Right cardiac atrium (tissue), 5 donors: ENCODE data around the gene NT5C3B. TPM values are rescaled to one million over a fixed set of nuclear protein-coding genes. Genes with fewer than 3 reads are reported as not detected.
"Not testable (repeated sequence)": the region's sequence is repeated elsewhere in the genome, so short reads cannot be mapped to it uniquely, and the experiment has no call there.

ENCODE experiments used
- ATAC-seq, 2 donors: fragments of 200-7000 bp; cut with Tn5 transposase; one replicate each; pipeline versions ENCODE4 v1.8.0 to v1.9.1; 2020; ENCODE audit warnings: moderate library complexity in 2 of 2, mild to moderate bottlenecking in 1 of 2
- DNase-seq, 3 donors: peaks; one replicate each; pipeline ENCODE4 v3.0.0-alpha.2; 2020
- H3K27ac ChIP-seq: one replicate; pipeline ENCODE4 v1.5.1; 2013; ENCODE audit warnings: mild to moderate bottlenecking, low read length, control low read depth, moderate library complexity
- H3K27me3 ChIP-seq: one replicate; pipeline ENCODE4 v1.6.1; 2013; ENCODE audit not compliant: control insufficient read depth, insufficient read depth
- H3K4me1 ChIP-seq: one replicate; pipeline ENCODE4 v1.6.1; 2013; ENCODE audit warnings: low read length; ENCODE audit not compliant: control insufficient read depth, insufficient read depth
- H3K4me3 ChIP-seq: one replicate; pipeline ENCODE4 v1.5.1; 2013; ENCODE audit warnings: low read length, control low read depth
- H3K9me3 ChIP-seq: one replicate; pipeline ENCODE4 v1.6.1; 2013; ENCODE audit warnings: low read length; ENCODE audit not compliant: control insufficient read depth
- WGBS: extraction: QIAGEN DNeasy Blood & Tissue Kit; methylation state at CpG from one replicate; pipeline ENCODE4 v1.1.7; 2013; 5-methylcytosine and 5-hydroxymethylcytosine counted together
- intact Hi-C, 4 donors: fragments of 100-400 bp; cut with DNase I; formaldehyde crosslinking; loops; one replicate each; pipeline versions ENCODE4 v1.11.0 to v1.14.0; 2022 to 2023
- polyA plus RNA-seq: library from polyadenylated mRNA; stranded (reverse); fragments of 200-250 nt; gene quantifications from one replicate; pipeline ENCODE4 v1.2.3, GENCODE V29; 2013
- total RNA-seq, 4 donors: library from RNA; stranded (reverse); fragmentation: NEBNext Ultra II Directional; extraction: Animal tissue kit (Norgen Biotek cat#: 25700); gene quantifications; one replicate each; pipeline ENCODE4 v1.2.1, GENCODE V29; 2021
- donor health status: healthy with polysubstance abuse.
- donor health status: DM: no; HTN: yes; CAD: no.
- donor health status: DM: no; HTN: no; CAD: no.
- donor health status: DM: no; HTN: yes; CAD: no; lungs with severe emphysema.
- donor health status: DM: yes; HTN: yes; CAD: no.

The NT5C3B gene
- total and polyA plus RNA-seq, 5 donors = 29.1 to 46.6 (median 34.8) TPM

DNA sequence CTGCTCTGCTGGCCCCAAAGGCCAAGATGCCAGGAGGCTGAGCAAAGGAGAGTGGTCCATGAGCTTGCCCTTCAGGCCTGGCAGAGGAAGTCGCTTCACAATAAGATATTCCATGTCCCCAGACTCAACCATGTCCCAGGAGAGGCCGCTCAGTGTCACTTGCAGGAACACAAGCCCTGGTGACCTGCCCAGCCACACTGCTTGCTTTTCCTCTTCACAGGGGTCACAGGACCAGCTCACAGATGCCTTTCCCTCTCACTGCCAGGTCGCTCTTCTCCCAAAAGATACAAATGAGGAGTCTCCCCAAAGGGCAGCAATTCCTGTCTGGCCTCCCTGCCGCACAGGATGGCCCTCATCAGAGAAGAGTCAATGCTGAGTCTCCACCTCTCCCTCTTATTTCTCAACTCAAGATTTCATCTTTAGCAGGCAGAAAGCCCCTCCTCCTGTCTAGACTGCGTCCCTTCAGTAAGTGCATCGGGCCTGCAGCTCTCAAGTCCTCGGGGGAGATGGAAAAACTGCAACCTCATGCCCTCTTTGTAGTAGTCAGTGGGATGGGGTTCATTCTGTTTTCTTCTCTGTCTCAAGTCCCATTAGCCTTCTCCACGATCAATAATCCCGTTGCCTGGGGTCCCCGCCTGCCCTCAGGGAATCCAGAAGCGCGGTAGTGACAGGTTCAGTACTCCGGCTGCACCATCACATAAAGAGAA is 54.5 kb downstream of the NT5C3B start:
- Histone ChIP-seq H3K4me1 (peaks cover 38% of the 10 kb centered on the region), H3K27ac (peak overlapping the region; percentile 96), H3K9me3 (no peaks in the 10 kb centered on the region), H3K4me3 (no peak overlapping the region), H3K27me3 (no peaks in the 10 kb centered on the region)
- peak in 2 of 3 donors; percentile 45 to 68 for DNase-seq
- ATAC-seq = no peak
- 41% methylated on average over 13 of the region's 13 CpGs for WGBS
- intact Hi-C loops = no loop called here

DNA sequence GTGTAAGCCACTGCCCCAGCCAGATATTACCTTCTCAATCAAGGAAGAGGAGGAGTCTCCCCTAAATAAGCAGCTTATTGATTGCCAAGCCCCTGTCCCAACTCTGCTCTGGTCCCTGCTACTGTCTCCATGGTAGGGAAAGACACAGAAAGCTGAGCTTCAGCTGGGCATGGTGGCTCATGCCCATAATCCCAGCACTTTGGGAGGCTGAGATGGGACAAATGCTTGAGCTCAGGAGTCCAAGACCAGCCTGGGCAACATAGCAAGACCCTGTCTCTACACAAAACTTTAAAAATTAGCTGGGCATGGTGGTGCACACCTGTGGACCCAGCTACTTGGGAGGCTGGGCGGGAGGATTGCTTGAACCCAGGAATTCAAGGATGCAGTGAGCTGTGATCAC is 56.1 kb downstream of the NT5C3B start:
- intact Hi-C loops = no loop called here
- ATAC-seq = no peak
- Histone ChIP-seq H3K27ac (peak overlapping the region; percentile 70), H3K27me3 (no peaks in the 10 kb centered on the region), H3K9me3 (no peaks in the 10 kb centered on the region), H3K4me3 (no peak overlapping the region), H3K4me1 (peaks cover 51% of the 10 kb centered on the region)
- DNase-seq = no peak
- WGBS = 96% methylated on average over 1 of the region's 1 CpG

- peak overlapping the region; percentile 79 for H3K27ac ChIP-seq
- no peaks in the 10 kb centered on the region for H3K9me3 ChIP-seq
- H3K27me3 ChIP-seq = no peaks in the 10 kb centered on the region
- DNase-seq = peak; percentile 87 to 93 (median 93)
- no peak overlapping the region for H3K4me3 ChIP-seq
- H3K4me1 ChIP-seq = peaks cover 56% of the 10 kb centered on the region
- ATAC-seq = peak; percentile 71 to 79
- 10% methylated on average over 12 of the region's 12 CpGs for WGBS
- intact Hi-C loops = no loop called here
Measured at GRCh38 chr17:41777574-41778188, 58.4 kb downstream of the NT5C3B start.

- Histone ChIP-seq H3K27ac (peak overlapping the region; percentile 79), H3K9me3 (no peaks in the 10 kb centered on the region), H3K27me3 (no peaks in the 10 kb centered on the region), H3K4me1 (peaks cover 52% of the 10 kb centered on the region), H3K4me3 (no peak overlapping the region)
- peak; percentile 62 to 88 (median 87) for DNase-seq
- WGBS = 19% methylated on average over 4 of the region's 4 CpGs
- ATAC-seq = peak; percentile 64 to 74
- intact Hi-C loops = no loop called here
Measured at GRCh38 chr17:41777157-41777573, 58.9 kb downstream of the NT5C3B start.

GRCh38 chr17:41776262-41776900 is 59.7 kb downstream of the NT5C3B start:
- WGBS = 74% methylated on average over 14 of the region's 14 CpGs
- H3K27ac ChIP-seq = peak overlapping the region; percentile 80

DNA sequence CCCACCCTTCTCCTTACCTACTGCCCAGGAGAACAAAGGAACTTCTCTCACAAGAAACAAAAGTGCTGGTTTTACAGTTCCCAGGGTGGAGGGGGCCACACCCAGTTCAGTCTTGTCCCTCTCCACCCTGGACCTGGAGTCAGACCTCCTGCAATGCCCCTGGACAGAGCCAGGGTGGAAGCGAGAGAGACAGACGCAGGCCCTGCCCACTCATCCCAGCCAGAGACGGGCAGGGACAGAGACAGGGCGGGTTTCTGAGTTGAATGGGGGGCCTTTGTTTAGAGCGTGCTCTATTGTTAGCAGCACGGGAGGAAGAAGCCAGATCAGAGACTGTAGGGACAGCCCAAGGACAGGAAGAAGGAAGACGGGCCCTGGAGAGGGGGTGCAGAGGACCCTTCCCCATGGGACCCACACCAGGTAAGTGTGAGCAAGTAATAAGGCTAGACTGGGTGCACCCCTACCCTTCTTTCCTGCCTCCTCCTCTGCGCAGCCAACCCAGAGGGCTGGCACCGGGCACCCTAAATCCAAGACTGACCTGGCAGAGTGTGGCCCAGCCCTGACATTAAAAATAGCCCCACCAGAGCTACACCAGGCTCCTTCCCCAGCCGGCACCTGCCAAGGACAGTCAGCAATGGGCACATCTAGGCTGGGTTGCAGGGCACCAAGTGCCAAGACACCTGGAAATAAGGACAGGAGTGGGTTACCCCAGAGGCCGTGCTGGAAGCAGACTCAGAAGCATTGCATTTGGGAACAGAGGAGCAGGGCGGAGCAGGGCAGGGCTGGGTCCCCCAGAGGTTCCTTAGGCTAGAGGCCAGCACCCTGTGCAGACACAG is 60.4 kb downstream of the NT5C3B start:
- intact Hi-C loops = no loop called here
- H3K9me3 ChIP-seq = no peaks in the 10 kb centered on the region
- peaks cover 41% of the 10 kb centered on the region for H3K4me1 ChIP-seq
- H3K4me3 ChIP-seq = no peak overlapping the region
- peak in 1 of 3 donors; percentile 68 for DNase-seq
- peak in 1 of 2 donors; percentile 30 for ATAC-seq
- 45% methylated on average over 12 of the region's 12 CpGs for WGBS
- peak overlapping the region; percentile 80 for H3K27ac ChIP-seq
- H3K27me3 ChIP-seq = no peaks in the 10 kb centered on the region

More at GRCh38 chr17:41776262-41776900, 59.7 kb downstream of the NT5C3B start:
- peak in 1 of 3 donors; percentile 42 for DNase-seq
- H3K4me3 ChIP-seq, intact Hi-C loops, ATAC-seq, H3K9me3 ChIP-seq, H3K27me3 ChIP-seq: not testable (repeated sequence)
- H3K4me1 ChIP-seq = peaks cover 44% of the 10 kb centered on the region

Other genes starting within 250 kb of the NT5C3B start
- not detected for gene KRT14, start 249.3 kb downstream of the NT5C3B start, total RNA-seq
- 0.11 TPM for gene KRT14, start 249.3 kb downstream of the NT5C3B start, polyA plus RNA-seq
- not detected for gene KRT16, start 223.5 kb downstream of the NT5C3B start, total RNA-seq
- 0.27 TPM for gene KRT16, start 223.5 kb downstream of the NT5C3B start, polyA plus RNA-seq
- gene KRT17, start 211.7 kb downstream of the NT5C3B start, total RNA-seq = not detected
- gene KRT17, start 211.7 kb downstream of the NT5C3B start, polyA plus RNA-seq = 0.09 TPM
- 1,000 to 10,000 TPM in 2 of 4 donors, 100 to 1,000 TPM in 2; 959 to 1,186 (median 1,014) TPM for gene EIF1, start 147.3 kb downstream of the NT5C3B start, total RNA-seq
- 983 TPM for gene EIF1, start 147.3 kb downstream of the NT5C3B start, polyA plus RNA-seq
- not detected for gene GAST, start 123.9 kb downstream of the NT5C3B start, total RNA-seq
- gene GAST, start 123.9 kb downstream of the NT5C3B start, polyA plus RNA-seq = not detected
- gene HAP1, start 101.6 kb downstream of the NT5C3B start, total RNA-seq = not detected
- gene HAP1, start 101.6 kb downstream of the NT5C3B start, polyA plus RNA-seq = 0.05 TPM
- 100 to 1,000 TPM; 135 to 239 (median 187) TPM for gene JUP, start 49.5 kb downstream of the NT5C3B start, total RNA-seq
- gene JUP, start 49.5 kb downstream of the NT5C3B start, polyA plus RNA-seq = 145 TPM
- 10 to 100 TPM; 12.1 to 17.1 (median 13.9) TPM for gene P3H4, start 24.3 kb downstream of the NT5C3B start, total RNA-seq
- 9.8 TPM for gene P3H4, start 24.3 kb downstream of the NT5C3B start, polyA plus RNA-seq
- 10 to 100 TPM; 26.5 to 42.7 (median 38.8) TPM for gene FKBP10, start 23.2 kb downstream of the NT5C3B start, total RNA-seq
- 24.8 TPM for gene FKBP10, start 23.2 kb downstream of the NT5C3B start, polyA plus RNA-seq
- under 1 TPM in 3 of 4 donors, not detected in 1; 0.26 to 0.33 (median 0.28) TPM for gene KLHL10, start 1.6 kb upstream of the NT5C3B start, total RNA-seq
- 0.09 TPM for gene KLHL10, start 1.6 kb upstream of the NT5C3B start, polyA plus RNA-seq
- 1 to 10 TPM; 5.1 to 6.7 (median 5.5) TPM for gene KLHL11, start 29.2 kb upstream of the NT5C3B start, total RNA-seq
- gene KLHL11, start 29.2 kb upstream of the NT5C3B start, polyA plus RNA-seq = 1.9 TPM
- 10 to 100 TPM; 24.7 to 50.8 (median 38.4) TPM for gene ACLY, start 82.7 kb upstream of the NT5C3B start, total RNA-seq
- gene ACLY, start 82.7 kb upstream of the NT5C3B start, polyA plus RNA-seq = 23.0 TPM
- 1 to 10 TPM in 2 of 4 donors, under 1 TPM in 2; 0.71 to 2.0 (median 1.2) TPM for gene ODAD4, start 94.4 kb upstream of the NT5C3B start, total RNA-seq
- gene ODAD4, start 94.4 kb upstream of the NT5C3B start, polyA plus RNA-seq = 0.72 TPM
- 10 to 100 TPM; 37.1 to 41.1 (median 39.2) TPM for gene CNP, start 130.6 kb upstream of the NT5C3B start, total RNA-seq
- 32.1 TPM for gene CNP, start 130.6 kb upstream of the NT5C3B start, polyA plus RNA-seq
- 10 to 100 TPM; 56.2 to 81.5 (median 65.3) TPM for gene DNAJC7, start 181.2 kb upstream of the NT5C3B start, total RNA-seq
- gene DNAJC7, start 181.2 kb upstream of the NT5C3B start, polyA plus RNA-seq = 60.7 TPM
- 10 to 100 TPM; 39.1 to 47.9 (median 40.4) TPM for gene NKIRAS2, start 183.9 kb upstream of the NT5C3B start, total RNA-seq
- gene NKIRAS2, start 183.9 kb upstream of the NT5C3B start, polyA plus RNA-seq = 53.9 TPM
- gene C17orf113, start 214.4 kb upstream of the NT5C3B start, total RNA-seq = 1 to 10 TPM in 1 of 4 donors, under 1 TPM in 3; 0.60 to 1.2 (median 0.66) TPM
- gene C17orf113, start 214.4 kb upstream of the NT5C3B start, polyA plus RNA-seq = 0.91 TPM